Measurements from ENCODE around the gene TYK2.

DNA sequence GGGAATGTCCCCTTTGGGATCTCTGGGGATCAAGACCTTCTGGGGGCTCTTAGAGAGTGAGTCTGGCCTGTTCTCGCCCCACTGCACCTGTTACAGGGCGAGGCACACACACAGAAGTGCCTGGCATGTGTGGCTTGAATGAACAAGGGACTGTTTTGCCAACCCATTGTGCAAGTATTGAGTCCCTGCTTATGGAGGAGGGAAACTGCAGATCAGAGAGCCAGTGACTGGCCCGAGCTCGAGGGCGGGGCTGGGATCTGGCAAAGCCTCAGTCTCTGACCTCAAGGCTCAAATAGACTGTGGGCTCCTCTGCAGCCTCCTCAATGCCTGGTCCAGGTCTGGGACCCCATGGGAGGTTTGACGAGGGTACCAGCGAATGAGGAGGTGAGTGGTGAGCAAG lies 52.6 kb downstream of the TYK2 start:
- TF ChIP-seq, protein P1, sequence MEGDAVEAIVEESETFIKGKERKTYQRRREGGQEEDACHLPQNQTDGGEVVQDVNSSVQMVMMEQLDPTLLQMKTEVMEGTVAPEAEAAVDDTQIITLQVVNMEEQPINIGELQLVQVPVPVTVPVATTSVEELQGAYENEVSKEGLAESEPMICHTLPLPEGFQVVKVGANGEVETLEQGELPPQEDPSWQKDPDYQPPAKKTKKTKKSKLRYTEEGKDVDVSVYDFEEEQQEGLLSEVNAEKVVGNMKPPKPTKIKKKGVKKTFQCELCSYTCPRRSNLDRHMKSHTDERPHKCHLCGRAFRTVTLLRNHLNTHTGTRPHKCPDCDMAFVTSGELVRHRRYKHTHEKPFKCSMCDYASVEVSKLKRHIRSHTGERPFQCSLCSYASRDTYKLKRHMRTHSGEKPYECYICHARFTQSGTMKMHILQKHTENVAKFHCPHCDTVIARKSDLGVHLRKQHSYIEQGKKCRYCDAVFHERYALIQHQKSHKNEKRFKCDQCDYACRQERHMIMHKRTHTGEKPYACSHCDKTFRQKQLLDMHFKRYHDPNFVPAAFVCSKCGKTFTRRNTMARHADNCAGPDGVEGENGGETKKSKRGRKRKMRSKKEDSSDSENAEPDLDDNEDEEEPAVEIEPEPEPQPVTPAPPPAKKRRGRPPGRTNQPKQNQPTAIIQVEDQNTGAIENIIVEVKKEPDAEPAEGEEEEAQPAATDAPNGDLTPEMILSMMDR (IDR thresholded peaks at IDR 0.05): no peak
- TF ChIP-seq POLR2A (IDR thresholded peaks at IDR 0.05) (no peak), POLR2AphosphoS5 (IDR thresholded peaks at IDR 0.05; ENCODE audit: insufficient read depth in 1 of 2, low read depth in 1 of 2) (no peak)
